ENCODE measurements around the gene SMCHD1.

SMCHD1 gene

GRCh38 chr18:2706903-2707302, 51.4 kb downstream of the SMCHD1 start:
- no peak overlapping the region for H3K27ac ChIP-seq
- no peak for DNase-seq (ENCODE audit: low spot score)
- ChIA-PET CTCF (no interaction called here), POLR2A (ENCODE audit: low non-redundant PET) (no interaction called here)
- TF ChIP-seq CTCF (conservative IDR thresholded peaks at IDR 0.05; ENCODE audit: low read depth) = no peak

- POLR2A ChIA-PET (ENCODE audit: low non-redundant PET) = no interaction called here
- no peak for TF ChIP-seq CTCF (conservative IDR thresholded peaks at IDR 0.05; ENCODE audit: low read depth)
- no peak overlapping the region for H3K27ac ChIP-seq
- DNase-seq (ENCODE audit: low spot score) = no peak
- CTCF ChIA-PET = no interaction called here
Observed at GRCh38 chr18:2707551-2708168, 52.1 kb downstream of the SMCHD1 start.

GRCh38 chr18:2709316-2709715, 53.8 kb downstream of the SMCHD1 start:
- ChIA-PET CTCF (no interaction called here), POLR2A (ENCODE audit: low non-redundant PET) (no interaction called here)
- DNase-seq (ENCODE audit: low spot score) = no peak
- TF ChIP-seq CTCF (conservative IDR thresholded peaks at IDR 0.05; ENCODE audit: low read depth) = no peak
- no peak overlapping the region for H3K27ac ChIP-seq

GRCh38 chr18:2714140-2714539, 58.6 kb downstream of the SMCHD1 start:
- CTCF ChIA-PET = no interaction called here
- POLR2A ChIA-PET (ENCODE audit: low non-redundant PET) = no interaction called here
- DNase-seq (ENCODE audit: low spot score) = no peak
- no peak overlapping the region for H3K27ac ChIP-seq
- no peak for TF ChIP-seq CTCF (conservative IDR thresholded peaks at IDR 0.05; ENCODE audit: low read depth)

- POLR2A ChIA-PET (ENCODE audit: low non-redundant PET) = no interaction called here
- no peak overlapping the region for H3K27ac ChIP-seq
- CTCF ChIA-PET = no interaction called here
- TF ChIP-seq CTCF (conservative IDR thresholded peaks at IDR 0.05; ENCODE audit: low read depth) = no peak
- no peak for DNase-seq (ENCODE audit: low spot score)
Observed at GRCh38 chr18:2715990-2716389, 60.5 kb downstream of the SMCHD1 start.

- ChIA-PET CTCF (no interaction called here), POLR2A (ENCODE audit: low non-redundant PET) (no interaction called here)
- no peak for TF ChIP-seq CTCF (conservative IDR thresholded peaks at IDR 0.05; ENCODE audit: low read depth)
- H3K27ac ChIP-seq = no peak overlapping the region
- no peak for DNase-seq (ENCODE audit: low spot score)
Observed at GRCh38 chr18:2716394-2717326, 61.1 kb downstream of the SMCHD1 start.

Data from RWPE1 (cell line).